ENCODE data around the gene LATS1.

The LATS1 gene

GRCh38 chr6:149657441-149657840, 60.5 kb downstream of the LATS1 start:
- no peak for DNase-seq

DNA sequence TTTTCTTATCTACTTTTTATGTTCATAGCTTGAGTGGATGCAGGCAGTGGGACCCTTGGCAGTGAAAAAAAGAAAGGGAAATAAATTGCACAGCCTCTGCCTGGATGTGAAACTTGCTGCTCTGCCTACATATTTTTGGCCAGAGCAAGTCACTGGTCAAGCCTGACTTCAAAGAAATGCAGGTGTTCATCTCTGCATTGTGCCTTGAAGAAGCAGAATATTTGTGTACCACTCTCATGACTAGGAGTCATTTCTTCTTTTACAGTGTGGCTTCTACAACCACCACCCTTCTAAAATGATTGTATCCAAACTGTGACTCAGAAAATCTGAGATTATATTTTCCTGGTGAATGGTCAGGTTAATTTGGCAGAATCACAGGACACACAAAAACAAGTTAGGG, 66.8 kb downstream of the LATS1 start:
- DNase-seq = no peak

GRCh38 chr6:149648148-149649145, 69.5 kb downstream of the LATS1 start, which contains the start of gene KATNA1:
Gene KATNA1 (minus strand): TSS chr6:149648714. CDS start chr6:149638547, 10,167 bp downstream.
- peak; percentile 93 for DNase-seq

GRCh38 chr6:149646599-149646998, 71.3 kb downstream of the LATS1 start:
- DNase-seq = peak; percentile 65

- no peak for DNase-seq
Observed at GRCh38 chr6:149642829-149643580, 74.9 kb downstream of the LATS1 start.

DNA sequence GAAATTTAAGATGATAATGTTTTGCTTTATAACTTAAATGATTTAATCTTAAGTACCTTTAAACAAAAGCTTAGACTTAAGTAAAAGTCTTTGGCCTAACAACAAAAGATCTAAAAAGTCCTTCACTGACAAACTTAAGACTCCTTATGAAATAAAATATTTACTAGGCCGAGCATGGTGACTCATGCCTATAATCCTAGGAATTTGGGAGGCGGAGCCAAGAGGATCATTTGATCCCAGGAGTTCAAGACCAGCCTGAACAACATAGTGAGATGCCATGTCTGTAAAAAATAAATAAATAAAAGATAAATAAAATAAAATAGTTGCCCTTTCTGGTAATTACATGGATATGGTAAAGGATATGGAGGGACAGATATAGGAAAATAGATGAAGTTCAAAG, 81.8 kb downstream of the LATS1 start:
- DNase-seq = no peak

DNA sequence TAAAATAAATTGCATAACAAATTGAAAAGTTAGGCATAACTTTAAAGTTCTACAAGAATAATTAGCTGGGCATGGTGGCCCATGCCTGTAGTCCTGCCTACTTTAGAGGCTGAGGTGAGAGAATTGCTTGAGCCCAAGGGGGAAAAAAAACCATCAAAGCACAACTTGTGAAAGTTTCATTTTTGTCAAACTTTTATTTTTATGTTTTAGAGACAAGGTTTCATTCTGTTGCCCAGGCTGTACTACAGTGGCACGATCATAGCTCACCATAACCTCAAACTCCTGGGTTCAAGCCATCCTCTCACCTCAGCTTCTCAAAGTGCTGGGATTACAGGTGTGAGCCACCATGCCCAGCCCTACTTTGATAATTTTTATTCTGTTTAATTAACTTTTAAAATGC, 83.6 kb downstream of the LATS1 start:
- no peak for DNase-seq

DNA sequence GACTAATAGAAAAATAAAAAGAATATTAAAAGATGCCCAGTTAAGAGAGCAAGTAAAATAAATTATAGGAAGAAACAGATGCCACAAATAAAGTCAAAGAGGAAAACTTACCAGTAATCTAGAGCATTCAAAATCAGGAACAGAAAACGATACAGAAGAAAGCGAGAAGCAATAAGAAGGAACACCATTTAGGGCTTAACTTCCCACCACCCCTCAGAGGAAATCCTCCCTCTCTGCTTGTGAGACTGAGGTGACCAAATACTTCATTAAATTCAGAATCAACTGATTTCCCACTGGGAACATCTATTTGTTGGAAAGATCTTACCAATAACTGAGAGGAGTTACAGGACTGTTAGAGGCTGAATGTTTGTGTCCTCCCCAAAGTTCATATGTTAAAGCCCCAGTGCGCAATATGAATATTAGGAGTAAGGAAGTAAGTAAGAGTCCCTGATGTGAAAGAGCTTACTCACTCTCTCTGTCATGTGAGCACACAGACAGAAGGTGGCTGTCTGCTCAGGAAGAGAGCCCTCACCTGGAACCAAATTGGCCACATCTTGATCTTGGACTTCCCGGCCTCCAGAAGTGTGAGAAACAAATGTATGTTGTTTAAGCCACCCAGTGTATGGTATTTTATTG, 88.9 kb downstream of the LATS1 start:
- no peak for DNase-seq

DNA sequence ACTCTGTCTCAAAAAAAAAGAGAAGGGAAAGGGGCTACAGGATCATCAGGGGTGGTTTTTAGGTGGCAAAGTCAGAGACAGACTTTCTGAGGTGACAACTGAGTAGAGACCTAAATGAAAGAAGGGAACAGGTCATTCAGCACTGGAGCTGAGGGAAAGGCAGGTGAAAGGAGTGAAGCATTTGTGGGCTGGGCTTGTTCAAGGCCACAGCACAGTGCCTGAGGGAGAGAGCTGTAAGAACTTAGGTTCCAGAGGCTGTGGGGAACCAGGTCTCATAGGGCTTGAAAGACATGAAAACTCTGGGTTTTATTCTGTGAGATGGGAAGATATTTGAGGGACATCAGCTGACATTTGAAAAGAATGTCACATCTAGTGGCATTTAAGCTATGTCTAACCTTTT, 90.2 kb downstream of the LATS1 start:
- DNase-seq = no peak

DNA sequence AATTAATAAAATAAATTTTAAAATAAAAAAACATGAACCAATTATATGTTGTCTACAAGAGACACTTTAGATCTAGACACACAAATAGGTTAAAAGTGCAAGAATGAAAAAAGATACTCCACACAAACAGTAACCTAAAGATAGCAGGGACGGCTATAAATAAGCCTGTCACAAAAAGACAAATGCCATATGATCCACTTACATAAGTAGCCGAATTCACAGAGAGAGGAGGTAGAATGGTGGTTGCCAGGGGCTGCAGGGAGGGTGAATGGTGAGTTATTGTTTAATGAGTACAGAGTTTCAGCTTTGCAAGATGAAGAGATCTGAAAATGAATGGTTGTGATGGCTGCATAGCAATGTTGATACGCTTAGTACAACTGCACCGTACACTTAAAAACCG, 102.1 kb downstream of the LATS1 start:
- DNase-seq = no peak

- no peak for DNase-seq
Observed at GRCh38 chr6:149614337-149614736, 103.6 kb downstream of the LATS1 start.

DNA sequence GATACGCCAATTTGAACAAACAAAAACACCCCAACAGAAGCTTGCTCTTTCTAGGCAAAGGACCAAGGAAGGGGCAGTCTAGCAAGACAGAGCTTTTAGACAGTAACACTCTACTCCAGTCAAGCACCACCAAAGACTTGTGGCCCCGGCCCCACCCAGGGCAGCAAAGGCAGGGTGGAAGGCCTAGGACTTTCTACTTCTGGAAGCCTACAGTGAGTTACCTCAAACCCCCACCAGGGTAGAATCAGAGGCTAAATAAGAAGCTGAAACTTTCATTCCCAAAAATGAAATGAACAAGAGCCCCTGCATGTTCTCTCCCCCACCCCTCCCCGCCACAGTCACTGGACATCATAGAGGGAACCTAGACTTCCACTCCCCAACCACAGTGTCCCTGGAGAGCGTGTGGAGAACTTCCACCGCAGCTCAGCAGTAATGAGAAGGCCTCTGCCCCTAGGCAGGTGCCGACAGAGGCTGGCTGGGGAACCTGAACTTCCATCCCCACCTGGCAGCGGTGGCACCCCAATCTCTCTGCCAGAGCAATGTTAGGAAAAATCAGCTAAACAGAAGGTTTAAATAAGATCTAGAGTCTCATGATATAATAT, 109.4 kb downstream of the LATS1 start:
- no peak for DNase-seq
